Ishikawa (cell line): ENCODE measurements around the gene RASL11A.

Experiments
- CEBPB ChIP-seq: IDR thresholded peaks from 2 replicates; pipeline ENCODE4 v1.6.1; 2012
- CREB1 ChIP-seq: IDR thresholded peaks from 2 replicates; pipeline ENCODE4 v1.6.1; 2012; ENCODE audit warnings: low read depth
- EGR1 ChIP-seq: IDR thresholded peaks from 2 replicates; pipeline ENCODE4 v1.6.1; 2012
- EP300 ChIP-seq: IDR thresholded peaks from 2 replicates; pipeline ENCODE4 v1.6.1; 2012; ENCODE audit warnings: borderline replicate concordance
- FOXM1 ChIP-seq: IDR thresholded peaks from 2 replicates; pipeline ENCODE4 v1.6.1; 2012; ENCODE audit warnings: low read depth, borderline replicate concordance
- NFIC ChIP-seq: IDR thresholded peaks from 2 replicates; pipeline ENCODE4 v1.6.1; 2012
- RAD21 ChIP-seq: IDR thresholded peaks from 2 replicates; pipeline ENCODE4 v1.6.1; 2012; ENCODE audit warnings: low read depth
- TAF1 ChIP-seq: IDR thresholded peaks from 2 replicates; pipeline ENCODE4 v1.6.1; 2012; ENCODE audit warnings: low read depth, mild to moderate bottlenecking
- TCF12 ChIP-seq: IDR thresholded peaks from 2 replicates; pipeline ENCODE4 v1.6.1; 2012; ENCODE audit warnings: low read depth
- TEAD4 ChIP-seq: IDR thresholded peaks from 2 replicates; pipeline ENCODE4 v1.6.1; 2012
- YY1 ChIP-seq: IDR thresholded peaks from 2 replicates; pipeline ENCODE4 v1.6.1; 2012; ENCODE audit warnings: low read depth
- ZBTB7A ChIP-seq: IDR thresholded peaks from 2 replicates; pipeline ENCODE4 v1.6.1; 2012; ENCODE audit warnings: low read depth
- TF ChIP-seq, protein P1 (sequence below): IDR thresholded peaks from 2 replicates; pipeline ENCODE4 v1.6.1; 2012
- TF ChIP-seq, protein P2 (sequence below): IDR thresholded peaks from 2 replicates; pipeline ENCODE4 v1.6.1; 2012; ENCODE audit warnings: low read depth, mild to moderate bottlenecking
- TF ChIP-seq, protein P3 (sequence below): IDR thresholded peaks from 2 replicates; pipeline ENCODE4 v1.6.1; 2012

RASL11A gene

DNA sequence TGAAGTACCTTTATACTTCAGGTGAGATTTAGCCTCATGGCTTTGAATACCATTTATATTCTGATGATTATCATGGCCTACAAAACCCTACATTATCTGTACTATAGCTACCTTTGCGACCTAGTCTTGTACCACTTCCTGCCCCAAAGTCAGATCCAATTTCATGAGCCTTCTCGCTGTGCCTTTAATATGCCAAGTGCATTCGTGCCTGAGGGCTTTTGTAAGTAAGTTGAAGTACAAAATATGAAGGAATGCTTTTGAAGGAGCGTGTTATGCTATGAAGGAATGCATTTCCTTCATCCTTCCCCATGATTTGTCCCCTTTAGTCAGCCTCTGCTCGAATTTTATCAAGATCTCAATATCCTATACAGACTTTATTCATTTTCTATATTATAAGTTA lies 9.2 kb upstream of the RASL11A start:
- TF ChIP-seq CEBPB (no peak), EP300 (no peak), YY1 (no peak), RAD21 (no peak), FOXM1 (no peak), TEAD4 (no peak), TAF1 (no peak), EGR1 (no peak)
- TF ChIP-seq, protein P1, sequence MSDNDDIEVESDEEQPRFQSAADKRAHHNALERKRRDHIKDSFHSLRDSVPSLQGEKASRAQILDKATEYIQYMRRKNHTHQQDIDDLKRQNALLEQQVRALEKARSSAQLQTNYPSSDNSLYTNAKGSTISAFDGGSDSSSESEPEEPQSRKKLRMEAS = no peak
- TF ChIP-seq, protein P2, sequence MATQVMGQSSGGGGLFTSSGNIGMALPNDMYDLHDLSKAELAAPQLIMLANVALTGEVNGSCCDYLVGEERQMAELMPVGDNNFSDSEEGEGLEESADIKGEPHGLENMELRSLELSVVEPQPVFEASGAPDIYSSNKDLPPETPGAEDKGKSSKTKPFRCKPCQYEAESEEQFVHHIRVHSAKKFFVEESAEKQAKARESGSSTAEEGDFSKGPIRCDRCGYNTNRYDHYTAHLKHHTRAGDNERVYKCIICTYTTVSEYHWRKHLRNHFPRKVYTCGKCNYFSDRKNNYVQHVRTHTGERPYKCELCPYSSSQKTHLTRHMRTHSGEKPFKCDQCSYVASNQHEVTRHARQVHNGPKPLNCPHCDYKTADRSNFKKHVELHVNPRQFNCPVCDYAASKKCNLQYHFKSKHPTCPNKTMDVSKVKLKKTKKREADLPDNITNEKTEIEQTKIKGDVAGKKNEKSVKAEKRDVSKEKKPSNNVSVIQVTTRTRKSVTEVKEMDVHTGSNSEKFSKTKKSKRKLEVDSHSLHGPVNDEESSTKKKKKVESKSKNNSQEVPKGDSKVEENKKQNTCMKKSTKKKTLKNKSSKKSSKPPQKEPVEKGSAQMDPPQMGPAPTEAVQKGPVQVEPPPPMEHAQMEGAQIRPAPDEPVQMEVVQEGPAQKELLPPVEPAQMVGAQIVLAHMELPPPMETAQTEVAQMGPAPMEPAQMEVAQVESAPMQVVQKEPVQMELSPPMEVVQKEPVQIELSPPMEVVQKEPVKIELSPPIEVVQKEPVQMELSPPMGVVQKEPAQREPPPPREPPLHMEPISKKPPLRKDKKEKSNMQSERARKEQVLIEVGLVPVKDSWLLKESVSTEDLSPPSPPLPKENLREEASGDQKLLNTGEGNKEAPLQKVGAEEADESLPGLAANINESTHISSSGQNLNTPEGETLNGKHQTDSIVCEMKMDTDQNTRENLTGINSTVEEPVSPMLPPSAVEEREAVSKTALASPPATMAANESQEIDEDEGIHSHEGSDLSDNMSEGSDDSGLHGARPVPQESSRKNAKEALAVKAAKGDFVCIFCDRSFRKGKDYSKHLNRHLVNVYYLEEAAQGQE = no peak

DNA sequence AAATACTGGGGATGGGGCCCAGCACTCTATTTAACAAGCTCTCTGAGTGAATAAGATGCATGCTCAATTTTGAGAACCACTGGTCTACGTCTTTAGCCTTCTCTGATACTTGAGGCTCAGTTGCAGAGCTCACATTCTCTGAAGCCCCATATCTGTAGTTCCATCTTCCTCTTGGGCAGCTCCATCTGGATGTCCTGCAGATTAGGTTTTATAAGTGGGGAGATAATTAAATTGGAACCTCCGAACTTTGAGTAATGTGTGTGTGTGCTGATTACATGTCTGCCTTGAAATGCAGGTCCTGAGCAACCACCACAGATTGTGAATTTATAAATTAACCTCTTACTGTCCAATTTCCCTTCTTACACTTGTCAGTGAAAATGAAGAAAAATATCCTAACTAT lies 7.2 kb upstream of the RASL11A start:
- TF ChIP-seq CREB1 = no peak
- TF ChIP-seq NFIC = no peak
- no peak for TF ChIP-seq EGR1
- no peak for TF ChIP-seq CEBPB
- TF ChIP-seq, protein P1 = no peak
- TF ChIP-seq FOXM1 = no peak
- no peak for TF ChIP-seq TCF12
- TF ChIP-seq ZBTB7A = no peak
- no peak for TF ChIP-seq EP300
- no peak for TF ChIP-seq TAF1
- TF ChIP-seq, protein P2 = no peak
- no peak for TF ChIP-seq YY1
- TF ChIP-seq, protein P3, sequence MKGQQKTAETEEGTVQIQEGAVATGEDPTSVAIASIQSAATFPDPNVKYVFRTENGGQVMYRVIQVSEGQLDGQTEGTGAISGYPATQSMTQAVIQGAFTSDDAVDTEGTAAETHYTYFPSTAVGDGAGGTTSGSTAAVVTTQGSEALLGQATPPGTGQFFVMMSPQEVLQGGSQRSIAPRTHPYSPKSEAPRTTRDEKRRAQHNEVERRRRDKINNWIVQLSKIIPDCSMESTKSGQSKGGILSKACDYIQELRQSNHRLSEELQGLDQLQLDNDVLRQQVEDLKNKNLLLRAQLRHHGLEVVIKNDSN = no peak
- TF ChIP-seq RAD21 = no peak
- TF ChIP-seq TEAD4 = no peak

DNA sequence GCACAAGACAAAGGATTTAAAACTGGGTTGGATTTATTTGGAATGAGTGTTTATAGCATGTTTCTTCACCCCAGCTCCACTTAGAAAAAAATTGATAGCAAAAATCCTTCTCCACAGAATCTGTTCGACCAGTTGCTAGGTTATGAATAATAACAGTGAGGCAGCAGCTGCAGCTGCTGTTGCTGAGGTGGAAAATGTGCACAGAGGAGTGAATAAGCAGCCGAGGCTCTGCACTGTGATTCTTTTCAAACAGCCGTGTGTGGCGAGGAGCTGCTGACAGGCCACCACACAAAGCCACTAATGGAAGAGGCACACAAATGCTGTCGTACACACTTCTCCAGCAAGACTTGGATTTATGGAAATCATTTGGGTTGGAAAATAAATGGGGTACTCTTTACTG lies 6.4 kb upstream of the RASL11A start:
- TF ChIP-seq, protein P1 = no peak

DNA sequence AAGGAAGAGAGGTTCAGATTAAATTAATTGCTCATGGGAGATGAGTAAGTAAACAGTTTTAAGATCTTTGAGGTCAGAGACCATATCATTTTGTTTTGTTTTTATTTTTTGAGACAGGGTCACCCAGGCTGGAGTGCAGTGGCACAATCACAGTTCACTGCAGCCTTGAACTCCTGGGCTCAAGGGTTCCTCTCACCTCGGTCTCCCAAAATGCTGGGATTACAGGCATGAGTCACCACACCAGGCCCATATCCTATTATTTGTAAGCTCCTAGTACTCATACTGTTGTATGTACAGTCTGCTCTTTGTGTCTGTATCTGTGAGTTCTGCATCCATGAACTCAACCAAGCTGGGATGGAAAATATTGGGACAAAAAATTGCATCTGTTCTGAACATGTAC lies 6.0 kb upstream of the RASL11A start:
- no peak for TF ChIP-seq ZBTB7A
- TF ChIP-seq, protein P2 = no peak
- TF ChIP-seq FOXM1 = no peak
- no peak for TF ChIP-seq TCF12
- no peak for TF ChIP-seq NFIC
- no peak for TF ChIP-seq RAD21
- no peak for TF ChIP-seq TAF1
- TF ChIP-seq, protein P1 = no peak
- TF ChIP-seq CEBPB = no peak
- no peak for TF ChIP-seq EGR1
- TF ChIP-seq TEAD4 = no peak
- TF ChIP-seq CREB1 = no peak

DNA sequence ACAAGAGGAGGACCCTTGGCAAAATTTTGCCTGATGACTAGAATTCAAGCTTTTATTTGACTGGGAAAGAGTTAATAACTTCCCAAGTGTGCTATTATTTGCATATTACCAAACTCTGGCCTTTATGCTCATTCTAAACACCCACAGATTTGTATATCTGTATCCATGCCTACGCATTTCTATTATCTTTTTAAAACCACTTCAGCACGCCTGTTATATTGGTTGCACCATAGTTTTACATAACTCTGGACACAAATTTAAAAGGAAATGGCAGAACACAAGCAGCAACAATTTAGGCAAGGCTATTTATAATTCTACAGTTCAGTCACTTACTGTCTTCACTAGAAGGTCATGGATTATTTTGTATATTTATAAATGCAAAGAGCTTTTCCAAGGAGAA lies 3.7 kb upstream of the RASL11A start:
- TF ChIP-seq TAF1 = no peak
- no peak for TF ChIP-seq EP300
- TF ChIP-seq CREB1 = no peak
- TF ChIP-seq RAD21 = no peak
- TF ChIP-seq, protein P3 = no peak
- no peak for TF ChIP-seq EGR1
- TF ChIP-seq TEAD4 = no peak
- TF ChIP-seq NFIC = no peak
- no peak for TF ChIP-seq TCF12
- no peak for TF ChIP-seq ZBTB7A
- TF ChIP-seq, protein P2 = no peak
- no peak for TF ChIP-seq CEBPB
- TF ChIP-seq, protein P1 = no peak
- no peak for TF ChIP-seq FOXM1
- TF ChIP-seq YY1 = no peak
